Measurements from ENCODE around the gene PLCH1. TPM values are rescaled to one million over a fixed set of nuclear protein-coding genes. Genes with fewer than 3 reads are reported as not detected.

The PLCH1 gene
- total RNA-seq, 1 donor: 0.36 TPM

- Histone ChIP-seq H3K4me3 (ENCODE audit: insufficient read depth, low read length) (no peak overlapping the region), H4K20me1 (ENCODE audit: insufficient read depth, low read length) (no peaks in the 10 kb centered on the region), H3K4me2 (ENCODE audit: insufficient read depth, low read length) (no peak overlapping the region), H3K9me3 (ENCODE audit: low read depth, low read length) (no peaks in the 10 kb centered on the region), H3K36me3 (ENCODE audit: insufficient read depth, low read length) (no peaks in the 10 kb centered on the region), H3K79me2 (ENCODE audit: insufficient read depth, low read length) (no peaks in the 10 kb centered on the region), H3K4me1 (ENCODE audit: insufficient read depth, low read length) (no peaks in the 10 kb centered on the region), H2AFZ (ENCODE audit: low read length) (no peak overlapping the region), H3K27ac (ENCODE audit: low read depth, low read length) (no peak overlapping the region), H3K27me3 (ENCODE audit: insufficient read depth, low read length) (no peaks in the 10 kb centered on the region)
- TF ChIP-seq CTCF (IDR thresholded peaks at IDR 0.05; ENCODE audit: extremely low read depth, low read depth, low read length): no peak
- no peak for DNase-seq (ENCODE audit: insufficient read length, low spot score, missing footprints)
Measured at GRCh38 chr3:155504682-155505081, 240.2 kb downstream of the PLCH1 start.

GRCh38 chr3:155502630-155503029 lies 242.2 kb downstream of the PLCH1 start:
- H3K4me1 ChIP-seq (ENCODE audit: insufficient read depth, low read length): peaks cover 14% of the 10 kb centered on the region
- TF ChIP-seq CTCF (IDR thresholded peaks at IDR 0.05; ENCODE audit: extremely low read depth, low read depth, low read length): no peak
- H3K4me2 ChIP-seq (ENCODE audit: insufficient read depth, low read length): no peak overlapping the region
- no peaks in the 10 kb centered on the region for H4K20me1 ChIP-seq (ENCODE audit: insufficient read depth, low read length)
- no peak overlapping the region for H3K27ac ChIP-seq (ENCODE audit: low read depth, low read length)
- DNase-seq (ENCODE audit: insufficient read length, low spot score, missing footprints): peak; percentile 32
- no peaks in the 10 kb centered on the region for H3K9me3 ChIP-seq (ENCODE audit: low read depth, low read length)
- H3K79me2 ChIP-seq (ENCODE audit: insufficient read depth, low read length): no peaks in the 10 kb centered on the region
- H3K4me3 ChIP-seq (ENCODE audit: insufficient read depth, low read length): no peak overlapping the region
- H3K36me3 ChIP-seq (ENCODE audit: insufficient read depth, low read length): no peaks in the 10 kb centered on the region
- H3K27me3 ChIP-seq (ENCODE audit: insufficient read depth, low read length): no peaks in the 10 kb centered on the region
- H2AFZ ChIP-seq (ENCODE audit: low read length): no peak overlapping the region

GRCh38 chr3:155500194-155500818 lies 244.6 kb downstream of the PLCH1 start:
- Histone ChIP-seq H3K4me2 (ENCODE audit: insufficient read depth, low read length) (no peak overlapping the region), H3K27me3 (ENCODE audit: insufficient read depth, low read length) (no peaks in the 10 kb centered on the region), H3K4me3 (ENCODE audit: insufficient read depth, low read length) (no peak overlapping the region), H3K4me1 (ENCODE audit: insufficient read depth, low read length) (peaks cover 15% of the 10 kb centered on the region), H4K20me1 (ENCODE audit: insufficient read depth, low read length) (no peaks in the 10 kb centered on the region), H3K27ac (ENCODE audit: low read depth, low read length) (no peak overlapping the region), H2AFZ (ENCODE audit: low read length) (peak overlapping the region; percentile 12), H3K36me3 (ENCODE audit: insufficient read depth, low read length) (no peaks in the 10 kb centered on the region), H3K79me2 (ENCODE audit: insufficient read depth, low read length) (no peaks in the 10 kb centered on the region), H3K9me3 (ENCODE audit: low read depth, low read length) (no peaks in the 10 kb centered on the region)
- DNase-seq (ENCODE audit: insufficient read length, low spot score, missing footprints): no peak
- TF ChIP-seq CTCF (IDR thresholded peaks at IDR 0.05; ENCODE audit: extremely low read depth, low read depth, low read length): no peak

GRCh38 chr3:155497930-155498647 lies 246.8 kb downstream of the PLCH1 start:
- H2AFZ ChIP-seq (ENCODE audit: low read length): peak overlapping the region; percentile 80
- no peaks in the 10 kb centered on the region for H3K9me3 ChIP-seq (ENCODE audit: low read depth, low read length)
- H3K27me3 ChIP-seq (ENCODE audit: insufficient read depth, low read length): no peaks in the 10 kb centered on the region
- no peaks in the 10 kb centered on the region for H3K79me2 ChIP-seq (ENCODE audit: insufficient read depth, low read length)
- H3K4me2 ChIP-seq (ENCODE audit: insufficient read depth, low read length): peak overlapping the region; percentile 62
- peak; percentile 87 for DNase-seq (ENCODE audit: insufficient read length, low spot score, missing footprints)
- H4K20me1 ChIP-seq (ENCODE audit: insufficient read depth, low read length): no peaks in the 10 kb centered on the region
- H3K4me1 ChIP-seq (ENCODE audit: insufficient read depth, low read length): peaks cover 15% of the 10 kb centered on the region
- no peak for TF ChIP-seq CTCF (IDR thresholded peaks at IDR 0.05; ENCODE audit: extremely low read depth, low read depth, low read length)
- no peaks in the 10 kb centered on the region for H3K36me3 ChIP-seq (ENCODE audit: insufficient read depth, low read length)
- H3K27ac ChIP-seq (ENCODE audit: low read depth, low read length): peak overlapping the region; percentile 94
- no peak overlapping the region for H3K4me3 ChIP-seq (ENCODE audit: insufficient read depth, low read length)
